Measurements from ENCODE around the gene GRM5. TPM values are rescaled to one million over a fixed set of nuclear protein-coding genes. Genes with fewer than 3 reads are reported as not detected.

Gene GRM5
- total RNA-seq, 1 experiment from 2014 or later: not detected

- no peak overlapping the region for H3K4me2 ChIP-seq (ENCODE audit: low read length)
- intact Hi-C loops (cut with micrococcal nuclease): no loop called here
- H3K9me3 ChIP-seq (ENCODE audit: low read length): no peaks in the 10 kb centered on the region
- DNase-seq: no peak
- no peak overlapping the region for H3K9ac ChIP-seq (ENCODE audit: low read length)
- no peak for ATAC-seq
- H3K4me3 ChIP-seq (ENCODE audit: low read length): no peak overlapping the region
- H3K27ac ChIP-seq (ENCODE audit: low read length): no peak overlapping the region
- H3F3A ChIP-seq (ENCODE audit: low read length, unreplicated experiment): no peaks in the 10 kb centered on the region
- no peak for TF ChIP-seq EZH2 (IDR thresholded peaks at IDR 0.05; ENCODE audit: low read length, unreplicated experiment)
- no peak for TF ChIP-seq CTCF (conservative IDR thresholded peaks at IDR 0.05; ENCODE audit: low read depth, low read length)
- TF ChIP-seq EZH2phosphoT487 (IDR thresholded peaks at IDR 0.05; ENCODE audit: borderline replicate concordance, low read length): no peak
- no peak overlapping the region for H2AFZ ChIP-seq (ENCODE audit: low read length)
- H3K4me1 ChIP-seq (ENCODE audit: insufficient read depth, low read length): no peaks in the 10 kb centered on the region
- H3K9me2 ChIP-seq (replicated peaks; ENCODE audit: low read length): no peaks in the 10 kb centered on the region
- no peaks in the 10 kb centered on the region for H3K27me3 ChIP-seq (ENCODE audit: low read length)
- POLR2A ChIA-PET (ENCODE audit: unreplicated experiment): interaction anchor here (0.7 kb wide), 1 partner anchor 12 kb away, joined by 11 read pairs; no protein-coding TSS in a partner anchor
- no TSS peak for BruUV-seq (replicated peaks)
- H3K79me2 ChIP-seq (ENCODE audit: low read length): no peaks in the 10 kb centered on the region
- H3K36me3 ChIP-seq (ENCODE audit: low read depth, low read length): no peaks in the 10 kb centered on the region
- H4K20me1 ChIP-seq (ENCODE audit: low read length): no peaks in the 10 kb centered on the region
- CTCF ChIA-PET: no interaction called here
Measured at GRCh38 chr11:88666364-88666763, 399.4 kb downstream of the GRM5 start.

- peak; percentile 22 for DNase-seq
- intact Hi-C loops (cut with micrococcal nuclease): no loop called here
- Histone ChIP-seq H3K27me3 (ENCODE audit: low read length) (no peaks in the 10 kb centered on the region), H3K4me1 (ENCODE audit: insufficient read depth, low read length) (0 out of 2 replicates have a peak, but pooled peaks cover 5% of the 10 kb centered on the region), H4K20me1 (ENCODE audit: low read length) (no peaks in the 10 kb centered on the region), H2AFZ (ENCODE audit: low read length) (peak overlapping the region; percentile 36), H3K9me3 (ENCODE audit: low read length) (no peaks in the 10 kb centered on the region), H3K4me3 (ENCODE audit: low read length) (peak overlapping the region; percentile 4; the same call in 1 of the 2 replicates), H3K4me2 (ENCODE audit: low read length) (peak overlapping the region; percentile 20), H3K36me3 (ENCODE audit: low read depth, low read length) (no peaks in the 10 kb centered on the region), H3K9ac (ENCODE audit: low read length) (no peak overlapping the region), H3K9me2 (replicated peaks; ENCODE audit: low read length) (no peaks in the 10 kb centered on the region), H3F3A (ENCODE audit: low read length, unreplicated experiment) (no peaks in the 10 kb centered on the region), H3K79me2 (ENCODE audit: low read length) (no peaks in the 10 kb centered on the region), H3K27ac (ENCODE audit: low read length) (no peak overlapping the region)
- ATAC-seq: peak; percentile 64
- TF ChIP-seq CTCF (conservative IDR thresholded peaks at IDR 0.05; ENCODE audit: low read depth, low read length) (no peak), EZH2phosphoT487 (IDR thresholded peaks at IDR 0.05; ENCODE audit: borderline replicate concordance, low read length) (no peak), EZH2 (IDR thresholded peaks at IDR 0.05; ENCODE audit: low read length, unreplicated experiment) (no peak)
- CTCF ChIA-PET: interaction anchor here (0.6 kb wide), 1 partner anchor 99 kb away, joined by 3 read pairs; no protein-coding TSS in a partner anchor
- POLR2A ChIA-PET (ENCODE audit: unreplicated experiment): no interaction called here
- no TSS peak for BruUV-seq (replicated peaks)
Measured at GRCh38 chr11:88657076-88657738, 408.6 kb downstream of the GRM5 start.

- Histone ChIP-seq H2AFZ (ENCODE audit: low read length) (no peak overlapping the region), H3K27me3 (ENCODE audit: low read length) (no peaks in the 10 kb centered on the region), H3K9me3 (ENCODE audit: low read length) (no peaks in the 10 kb centered on the region), H3K4me3 (ENCODE audit: low read length) (no peak overlapping the region), H3K79me2 (ENCODE audit: low read length) (no peaks in the 10 kb centered on the region), H4K20me1 (ENCODE audit: low read length) (no peaks in the 10 kb centered on the region), H3K36me3 (ENCODE audit: low read depth, low read length) (no peaks in the 10 kb centered on the region), H3K9ac (ENCODE audit: low read length) (no peak overlapping the region), H3K9me2 (replicated peaks; ENCODE audit: low read length) (no peaks in the 10 kb centered on the region), H3F3A (ENCODE audit: low read length, unreplicated experiment) (no peaks in the 10 kb centered on the region), H3K4me1 (ENCODE audit: insufficient read depth, low read length) (0 out of 2 replicates have a peak, but pooled peaks cover 5% of the 10 kb centered on the region), H3K4me2 (ENCODE audit: low read length) (no peak overlapping the region), H3K27ac (ENCODE audit: low read length) (no peak overlapping the region)
- no peak for TF ChIP-seq CTCF (conservative IDR thresholded peaks at IDR 0.05; ENCODE audit: low read depth, low read length)
- TF ChIP-seq EZH2 (IDR thresholded peaks at IDR 0.05; ENCODE audit: low read length, unreplicated experiment): no peak
- no peak for TF ChIP-seq EZH2phosphoT487 (IDR thresholded peaks at IDR 0.05; ENCODE audit: borderline replicate concordance, low read length)
- no TSS peak for BruUV-seq (replicated peaks)
- POLR2A ChIA-PET (ENCODE audit: unreplicated experiment): interaction anchor here (0.6 kb wide), 1 partner anchor 207 kb away, joined by 3 read pairs; no protein-coding TSS in a partner anchor
- intact Hi-C loops (cut with micrococcal nuclease): no loop called here
- CTCF ChIA-PET: no interaction called here
- DNase-seq: no peak
- ATAC-seq: no peak
Measured at GRCh38 chr11:88656283-88656682, 409.5 kb downstream of the GRM5 start.

All from PC-3 (cell line).